GM13977 (cell line): ENCODE data around the gene TTLL3.

ENCODE experiments used
- DNase-seq: peaks from one replicate; pipeline ENCODE4 v3.0.0; 2012; ENCODE audit warnings: low spot score
- CTCF ChIP-seq: IDR thresholded peaks from 2 replicates; pipeline ENCODE4 v1.5.1; 2012; ENCODE audit warnings: mild to moderate bottlenecking, control low read depth; ENCODE audit not compliant: insufficient read depth; ENCODE audit errors: extremely low read depth, missing control alignments
- in situ Hi-C: fragments of 300-500 bp; cut with MboI; formaldehyde crosslinking; loops from one replicate; pipeline ENCODE4 v1.12.0; 2022; ENCODE audit warnings: low sequenced_read_pairs, low pct_unique_long_range_greater_than_20kb, mixed read lengths, inconsistent platforms; ENCODE audit not compliant: unreplicated experiment

The TTLL3 gene

GRCh38 chr3:9834520-9835380, 24.7 kb downstream of the TTLL3 start:
- in situ Hi-C loops = no loop called here
- DNase-seq = no peak
- TF ChIP-seq CTCF = no peak

GRCh38 chr3:9837701-9838582, 27.9 kb downstream of the TTLL3 start:
- no peak for DNase-seq
- in situ Hi-C loops = no loop called here
- no peak for TF ChIP-seq CTCF

- in situ Hi-C loops = no loop called here
- DNase-seq = no peak
- TF ChIP-seq CTCF = no peak
Measured at GRCh38 chr3:9838856-9839255, 28.8 kb downstream of the TTLL3 start.

- no peak for TF ChIP-seq CTCF
- DNase-seq = no peak
- in situ Hi-C loops = no loop called here
Measured at GRCh38 chr3:9841015-9841414, 31.0 kb downstream of the TTLL3 start.

GRCh38 chr3:9843715-9844438, 33.8 kb downstream of the TTLL3 start, which contains the start of gene RPUSD3:
TSS of gene RPUSD3 (minus strand) at chr3:9844008. CDS start at chr3:9843990, 18 bp downstream.
- peak; percentile 99 for DNase-seq
- in situ Hi-C loops = no loop called here
- TF ChIP-seq CTCF = no peak

GRCh38 chr3:9846231-9846630, 36.2 kb downstream of the TTLL3 start:
- in situ Hi-C loops = no loop called here
- DNase-seq = no peak
- TF ChIP-seq CTCF = no peak
